ENCODE results near the gene WTIP. TPM values are rescaled to one million over a fixed set of nuclear protein-coding genes. Genes with fewer than 3 reads are reported as not detected.

The WTIP gene
- total RNA-seq, 1 experiment from 2014 or later: 8.4 TPM

- Histone ChIP-seq H3K4me1 (ENCODE audit: control insufficient read depth in 1 of 2, insufficient read depth in 2 of 2, low read length in 2 of 2) (no peaks in the 10 kb centered on the region), H3K4me2 (ENCODE audit: low read length) (no peak overlapping the region), H3K36me3 (ENCODE audit: control insufficient read depth in 1 of 2, insufficient read depth in 2 of 2, low read length in 2 of 2) (no peaks in the 10 kb centered on the region), H3K79me2 (ENCODE audit: insufficient read depth, low read length) (no peaks in the 10 kb centered on the region), H3K27me3 (ENCODE audit: insufficient read depth, low read length) (peaks cover 18% of the 10 kb centered on the region; the same call in 1 of the 2 replicates), H4K20me1 (ENCODE audit: insufficient read depth) (no peaks in the 10 kb centered on the region), H2AFZ (ENCODE audit: low read depth, low read length, poor library complexity, severe bottlenecking) (no peak overlapping the region), H3K9ac (ENCODE audit: low read length) (no peak overlapping the region), H3K27ac (ENCODE audit: low read depth, low read length) (no peak overlapping the region), H3K9me3 (ENCODE audit: control insufficient read depth in 1 of 2, insufficient read depth in 1 of 2, low read depth in 1 of 2, low read length in 2 of 2) (no peaks in the 10 kb centered on the region), H3K9me2 (ENCODE audit: insufficient read depth) (no peaks in the 10 kb centered on the region; the same call in 1 of the 2 replicates), H3K4me3 (replicated peaks in 1 of 2; ENCODE audit: low read depth in 1 of 2, low read length in 2 of 2) (no peak overlapping the region)
- no TSS peak for BruUV-seq (replicated peaks)
- ATAC-seq (no peak), DNase-seq (ENCODE audit: low read depth, low spot score) (no peak)
- ChIA-PET RAD21 (ENCODE audit: low non-redundant PET in 1 of 2, low total read pairs in 2 of 2, uncharacterized antibody in 2 of 2, unreplicated experiment in 2 of 2) (interaction anchor here in 1 of 2 experiments (0.7 kb wide), 1 partner anchor 40 kb away, joined by 5 read pairs; no protein-coding TSS in a partner anchor), POLR2A (no interaction called here), CTCF (no interaction called here)
- intact Hi-C loops (cut with micrococcal nuclease): no loop called here
- TF ChIP-seq EGR1 (IDR thresholded peaks at IDR 0.05; ENCODE audit: low read depth) (no peak), SRF (IDR thresholded peaks at IDR 0.05; ENCODE audit: low read depth) (no peak), ZFX (IDR thresholded peaks at IDR 0.05) (no peak)
Measured at GRCh38 chr19:34525001-34525400, 43.4 kb downstream of the WTIP start.

DNA sequence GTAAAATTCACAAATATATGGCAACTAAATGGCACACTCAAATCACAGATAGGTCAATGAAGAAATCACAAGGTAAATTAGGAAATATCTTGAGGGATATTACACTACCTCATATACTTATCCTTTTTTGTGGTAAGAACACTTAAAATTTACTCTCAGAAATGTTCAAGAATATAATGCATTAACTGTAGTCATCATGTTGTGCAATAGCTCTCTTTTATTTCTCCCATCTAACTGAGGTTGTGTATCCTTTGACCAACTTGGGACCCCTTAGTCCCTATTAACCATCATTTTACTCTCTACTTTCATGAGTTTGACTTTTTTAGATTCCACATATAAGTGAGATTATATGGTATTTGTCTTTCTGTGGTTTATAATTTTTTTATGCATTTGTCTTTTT, 52.6 kb downstream of the WTIP start:
- CTCF ChIA-PET: no interaction called here
- no peaks in the 10 kb centered on the region for H3K9me2 ChIP-seq (ENCODE audit: insufficient read depth)
- H3K4me2 ChIP-seq (ENCODE audit: low read length): no peak overlapping the region
- RAD21 ChIA-PET (ENCODE audit: low non-redundant PET in 1 of 2, low total read pairs in 2 of 2, uncharacterized antibody in 2 of 2, unreplicated experiment in 2 of 2): no interaction called here
- no peak overlapping the region for H2AFZ ChIP-seq (ENCODE audit: low read depth, low read length, poor library complexity, severe bottlenecking)
- H3K27ac ChIP-seq (ENCODE audit: low read depth, low read length): no peak overlapping the region
- H3K79me2 ChIP-seq (ENCODE audit: insufficient read depth, low read length): no peaks in the 10 kb centered on the region
- H3K9me3 ChIP-seq (ENCODE audit: control insufficient read depth in 1 of 2, insufficient read depth in 1 of 2, low read depth in 1 of 2, low read length in 2 of 2): no peaks in the 10 kb centered on the region
- H3K4me3 ChIP-seq (replicated peaks in 1 of 2; ENCODE audit: low read depth in 1 of 2, low read length in 2 of 2): no peak overlapping the region
- ATAC-seq (no peak), DNase-seq (ENCODE audit: low read depth, low spot score) (no peak)
- H3K4me1 ChIP-seq (ENCODE audit: control insufficient read depth in 1 of 2, insufficient read depth in 2 of 2, low read length in 2 of 2): no peaks in the 10 kb centered on the region
- TF ChIP-seq, protein P1, sequence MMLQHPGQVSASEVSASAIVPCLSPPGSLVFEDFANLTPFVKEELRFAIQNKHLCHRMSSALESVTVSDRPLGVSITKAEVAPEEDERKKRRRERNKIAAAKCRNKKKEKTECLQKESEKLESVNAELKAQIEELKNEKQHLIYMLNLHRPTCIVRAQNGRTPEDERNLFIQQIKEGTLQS (IDR thresholded peaks at IDR 0.05): no peak
- TF ChIP-seq CEBPB (IDR thresholded peaks at IDR 0.05; ENCODE audit: low read depth): no peak
- no peak for TF ChIP-seq JUND (IDR thresholded peaks at IDR 0.05)
- TF ChIP-seq ELF1 (IDR thresholded peaks at IDR 0.05; ENCODE audit: borderline replicate concordance, low read depth): no peak
- no peak for TF ChIP-seq TCF7L2 (IDR thresholded peaks at IDR 0.05; ENCODE audit: borderline replicate concordance, extremely low read depth, insufficient read depth, insufficient read length)
- H3K27me3 ChIP-seq (ENCODE audit: insufficient read depth, low read length): peaks cover 9% of the 10 kb centered on the region; the same call in 1 of the 2 replicates
- no peaks in the 10 kb centered on the region for H4K20me1 ChIP-seq (ENCODE audit: insufficient read depth)
- POLR2A ChIA-PET: no interaction called here
- intact Hi-C loops (cut with micrococcal nuclease): no loop called here
- H3K36me3 ChIP-seq (ENCODE audit: control insufficient read depth in 1 of 2, insufficient read depth in 2 of 2, low read length in 2 of 2): no peaks in the 10 kb centered on the region
- H3K9ac ChIP-seq (ENCODE audit: low read length): no peak overlapping the region
- no TSS peak for BruUV-seq (replicated peaks)

Data from HCT116 (cell line).